ENCODE data around the gene ARHGAP44.

Gene ARHGAP44

GRCh38 chr17:12790249-12791106 lies 1.2 kb downstream of the ARHGAP44 start:
- DNase-seq (ENCODE audit: low spot score): no peak
- no peak for TF ChIP-seq CTCF (IDR thresholded peaks at IDR 0.05; ENCODE audit: borderline replicate concordance, control extremely low read depth, extremely low read depth, insufficient read depth, missing control alignments)
- in situ Hi-C loops (cut with MboI; ENCODE audit: low sequenced_read_pairs, unreplicated experiment): no loop called here

- no peak for DNase-seq (ENCODE audit: low spot score)
- no peak for TF ChIP-seq CTCF (IDR thresholded peaks at IDR 0.05; ENCODE audit: borderline replicate concordance, control extremely low read depth, extremely low read depth, insufficient read depth, missing control alignments)
- in situ Hi-C loops (cut with MboI; ENCODE audit: low sequenced_read_pairs, unreplicated experiment): no loop called here
Observed at GRCh38 chr17:12794919-12795532, 5.7 kb downstream of the ARHGAP44 start.

- DNase-seq (ENCODE audit: low spot score): no peak
- no peak for TF ChIP-seq CTCF (IDR thresholded peaks at IDR 0.05; ENCODE audit: borderline replicate concordance, control extremely low read depth, extremely low read depth, insufficient read depth, missing control alignments)
- in situ Hi-C loops (cut with MboI; ENCODE audit: low sequenced_read_pairs, unreplicated experiment): no loop called here
Observed at GRCh38 chr17:12800855-12801365, 11.6 kb downstream of the ARHGAP44 start.

- in situ Hi-C loops (cut with MboI; ENCODE audit: low sequenced_read_pairs, unreplicated experiment): no loop called here
- no peak for TF ChIP-seq CTCF (IDR thresholded peaks at IDR 0.05; ENCODE audit: borderline replicate concordance, control extremely low read depth, extremely low read depth, insufficient read depth, missing control alignments)
Observed at GRCh38 chr17:12806630-12807029, 17.3 kb downstream of the ARHGAP44 start.

GRCh38 chr17:12808723-12809122 lies 19.4 kb downstream of the ARHGAP44 start:
- DNase-seq (ENCODE audit: low spot score): no peak
- TF ChIP-seq CTCF (IDR thresholded peaks at IDR 0.05; ENCODE audit: borderline replicate concordance, control extremely low read depth, extremely low read depth, insufficient read depth, missing control alignments): no peak
- in situ Hi-C loops (cut with MboI; ENCODE audit: low sequenced_read_pairs, unreplicated experiment): no loop called here

More at GRCh38 chr17:12806630-12807029, 17.3 kb downstream of the ARHGAP44 start:
- DNase-seq (ENCODE audit: low spot score): no peak

GRCh38 chr17:12812877-12813276 lies 23.6 kb downstream of the ARHGAP44 start:
- no peak for TF ChIP-seq CTCF (IDR thresholded peaks at IDR 0.05; ENCODE audit: borderline replicate concordance, control extremely low read depth, extremely low read depth, insufficient read depth, missing control alignments)
- no peak for DNase-seq (ENCODE audit: low spot score)
- in situ Hi-C loops (cut with MboI; ENCODE audit: low sequenced_read_pairs, unreplicated experiment): no loop called here
